Measurements from ENCODE around the gene PGGT1B.
A peak's percentile ranks its signal among the peaks of the same experiment; 100 is the strongest.
"Not testable (repeated sequence)": the region's sequence is repeated elsewhere in the genome, so short reads cannot be mapped to it uniquely, and the experiment has no call there.

The PGGT1B gene

GRCh38 chr5:115260248-115260647, 2.4 kb downstream of the PGGT1B start:
- no peak for DNase-seq (ENCODE audit: low read depth in 2 of 3, low spot score in 1 of 3)

GRCh38 chr5:115257981-115258380, 4.7 kb downstream of the PGGT1B start:
- DNase-seq (ENCODE audit: low read depth in 2 of 3, low spot score in 1 of 3), result no peak

GRCh38 chr5:115249379-115249778, 13.3 kb downstream of the PGGT1B start:
- DNase-seq (ENCODE audit: low read depth in 2 of 3, low spot score in 1 of 3), result not testable (repeated sequence)

- DNase-seq (ENCODE audit: low read depth in 2 of 3, low spot score in 1 of 3), result no peak
Observed at GRCh38 chr5:115246361-115246991, 16.2 kb downstream of the PGGT1B start.

- DNase-seq (ENCODE audit: low read depth in 2 of 3, low spot score in 1 of 3), result no peak
Observed at GRCh38 chr5:115243412-115243811, 19.3 kb downstream of the PGGT1B start.

GRCh38 chr5:115241881-115242642, 20.6 kb downstream of the PGGT1B start:
- no peak for DNase-seq (ENCODE audit: low read depth in 2 of 3, low spot score in 1 of 3)

GRCh38 chr5:115237066-115237465, 25.6 kb downstream of the PGGT1B start:
- no peak for DNase-seq (ENCODE audit: low read depth in 2 of 3, low spot score in 1 of 3)

- no peak for DNase-seq (ENCODE audit: low read depth in 2 of 3, low spot score in 1 of 3)
Observed at GRCh38 chr5:115236599-115236998, 26.1 kb downstream of the PGGT1B start.

- DNase-seq (ENCODE audit: low read depth in 2 of 3, low spot score in 1 of 3), result no peak
Observed at GRCh38 chr5:115231598-115231997, 31.1 kb downstream of the PGGT1B start.

- no peak for DNase-seq (ENCODE audit: low read depth in 2 of 3, low spot score in 1 of 3)
Observed at GRCh38 chr5:115229606-115230005, 33.1 kb downstream of the PGGT1B start.

GRCh38 chr5:115227281-115227680, 35.4 kb downstream of the PGGT1B start:
- no peak for DNase-seq (ENCODE audit: low read depth in 2 of 3, low spot score in 1 of 3)

GRCh38 chr5:115214541-115214940, 48.1 kb downstream of the PGGT1B start:
- DNase-seq (ENCODE audit: low read depth in 2 of 3, low spot score in 1 of 3), result no peak

- DNase-seq (ENCODE audit: low read depth in 2 of 3, low spot score in 1 of 3), result peak; percentile 30 to 39 (median 36)
Observed at GRCh38 chr5:115209279-115209678, 53.4 kb downstream of the PGGT1B start.

- no peak for DNase-seq (ENCODE audit: low read depth in 2 of 3, low spot score in 1 of 3)
Observed at GRCh38 chr5:115202952-115203351, 59.7 kb downstream of the PGGT1B start.

- DNase-seq (ENCODE audit: low read depth in 2 of 3, low spot score in 1 of 3), result no peak
Observed at GRCh38 chr5:115196161-115196560, 66.5 kb downstream of the PGGT1B start.

- DNase-seq (ENCODE audit: low read depth in 2 of 3, low spot score in 1 of 3), result no peak
Observed at GRCh38 chr5:115194676-115195075, 68.0 kb downstream of the PGGT1B start.

GRCh38 chr5:115193295-115193694, 69.4 kb downstream of the PGGT1B start:
- DNase-seq (ENCODE audit: low read depth in 2 of 3, low spot score in 1 of 3), result no peak

- DNase-seq (ENCODE audit: low read depth in 2 of 3, low spot score in 1 of 3), result no peak
Observed at GRCh38 chr5:115192098-115192497, 70.6 kb downstream of the PGGT1B start.

GRCh38 chr5:115191474-115192031, 71.1 kb downstream of the PGGT1B start:
- no peak for DNase-seq (ENCODE audit: low read depth in 2 of 3, low spot score in 1 of 3)

GRCh38 chr5:115190388-115190787, 72.3 kb downstream of the PGGT1B start:
- no peak for DNase-seq (ENCODE audit: low read depth in 2 of 3, low spot score in 1 of 3)

- no peak for DNase-seq (ENCODE audit: low read depth in 2 of 3, low spot score in 1 of 3)
Observed at GRCh38 chr5:115189866-115190265, 72.8 kb downstream of the PGGT1B start.

- DNase-seq (ENCODE audit: low read depth in 2 of 3, low spot score in 1 of 3), result no peak
Observed at GRCh38 chr5:115186794-115187193, 75.9 kb downstream of the PGGT1B start.
